ENCODE data around the gene PRR12. TPM values are rescaled to one million over a fixed set of nuclear protein-coding genes. Genes with fewer than 3 reads are reported as not detected.
A peak's percentile ranks its signal among the peaks of the same experiment; 100 is the strongest.

Gene PRR12
- total and polyA plus RNA-seq, 2 donors (not counting 1 experiment from before 2014, with no cell fraction given) = 0.40 to 2.1 TPM

GRCh38 chr19:49669516-49669915 is 78.5 kb downstream of the PRR12 start:
- Histone ChIP-seq H3K4me2 (ENCODE audit: extremely low read depth, insufficient read depth, low read length) (no peak overlapping the region), H3K4me3 (replicated peaks in 1 of 4; ENCODE audit: control extremely low read depth in 1 of 4, insufficient read depth in 1 of 4, low read depth in 3 of 4, low read length in 4 of 4) (no peak overlapping the region), H3K9me3 (ENCODE audit: control insufficient read depth, insufficient read depth, low read depth, low read length) (no peaks in the 10 kb centered on the region), H2AFZ (ENCODE audit: low read length) (no peak overlapping the region), H3K27ac (ENCODE audit: insufficient read depth, low read length) (no peak overlapping the region), H3K36me3 (ENCODE audit: control insufficient read depth, insufficient read depth, low read length) (peaks cover 2% of the 10 kb centered on the region), H4K20me1 (ENCODE audit: control insufficient read depth, extremely low read depth, insufficient read depth, low read length) (no peaks in the 10 kb centered on the region), H3K4me1 (ENCODE audit: control insufficient read depth, extremely low read depth, insufficient read depth, low read length) (peaks cover 7% of the 10 kb centered on the region), H3K79me2 (ENCODE audit: control insufficient read depth, insufficient read depth, low read length) (peaks cover 16% of the 10 kb centered on the region), H3K27me3 (ENCODE audit: control insufficient read depth, insufficient read depth, low read length) (no peaks in the 10 kb centered on the region), H3K9ac (ENCODE audit: insufficient read depth, low read length) (no peak overlapping the region)
- no peak for TF ChIP-seq CTCF (conservative IDR thresholded peaks at IDR 0.05 in 1 of 2, IDR thresholded peaks at IDR 0.05 in 1 of 2; ENCODE audit: low read depth in 1 of 2, low read length in 2 of 2)
- no peak for TF ChIP-seq EZH2 (IDR thresholded peaks at IDR 0.05; ENCODE audit: low read length, missing control alignments)
- DNase-seq (ENCODE audit: low read depth in 2 of 2) = no peak

- Histone ChIP-seq H3K27ac (ENCODE audit: insufficient read depth, low read length) (peak overlapping the region; percentile 38), H2AFZ (ENCODE audit: low read length) (peak overlapping the region; percentile 93), H3K27me3 (ENCODE audit: control insufficient read depth, insufficient read depth, low read length) (no peaks in the 10 kb centered on the region), H3K36me3 (ENCODE audit: control insufficient read depth, insufficient read depth, low read length) (peaks cover 2% of the 10 kb centered on the region), H3K4me1 (ENCODE audit: control insufficient read depth, extremely low read depth, insufficient read depth, low read length) (peaks cover 3% of the 10 kb centered on the region), H3K9ac (ENCODE audit: insufficient read depth, low read length) (no peak overlapping the region), H3K79me2 (ENCODE audit: control insufficient read depth, insufficient read depth, low read length) (peaks cover 2% of the 10 kb centered on the region), H3K4me3 (replicated peaks in 1 of 4; ENCODE audit: control extremely low read depth in 1 of 4, insufficient read depth in 1 of 4, low read depth in 3 of 4, low read length in 4 of 4) (no peak overlapping the region), H3K9me3 (ENCODE audit: control insufficient read depth, insufficient read depth, low read depth, low read length) (no peaks in the 10 kb centered on the region), H3K4me2 (ENCODE audit: extremely low read depth, insufficient read depth, low read length) (peak overlapping the region; percentile 44), H4K20me1 (ENCODE audit: control insufficient read depth, extremely low read depth, insufficient read depth, low read length) (no peaks in the 10 kb centered on the region)
- TF ChIP-seq EZH2 (IDR thresholded peaks at IDR 0.05; ENCODE audit: low read length, missing control alignments) (no peak), CTCF (conservative IDR thresholded peaks at IDR 0.05 in 1 of 2, IDR thresholded peaks at IDR 0.05 in 1 of 2; ENCODE audit: low read depth in 1 of 2, low read length in 2 of 2) (peak; percentile 92 to 98)
- DNase-seq (ENCODE audit: low read depth in 2 of 2) = peak; percentile 52 to 66
Measured at GRCh38 chr19:49672131-49672919, 81.3 kb downstream of the PRR12 start.

Other genes with a start within 250 kb of the PRR12 start
- 19.2 and 24.1 TPM in 2 replicates for gene TEAD2, start 228.8 kb upstream of the PRR12 start, total RNA-seq
- 22.0 and 22.7 TPM in 2 replicates for gene TEAD2, start 228.8 kb upstream of the PRR12 start, polyA plus RNA-seq
- 0.26 TPM in 1 of 2 replicates, not detected in the other for gene DKKL1, start 227.3 kb upstream of the PRR12 start, total RNA-seq
- gene DKKL1, start 227.3 kb upstream of the PRR12 start, polyA plus RNA-seq = 0.15 and 0.19 TPM in 2 replicates
- gene KASH5, start 202.9 kb upstream of the PRR12 start, total RNA-seq = not detected in 2 replicates
- not detected in 2 replicates for gene KASH5, start 202.9 kb upstream of the PRR12 start, polyA plus RNA-seq
- not detected in 2 replicates for gene PTH2, start 167.7 kb upstream of the PRR12 start, total RNA-seq
- gene PTH2, start 167.7 kb upstream of the PRR12 start, polyA plus RNA-seq = not detected in 2 replicates
- not detected in 2 replicates for gene GFY, start 165.8 kb upstream of the PRR12 start, total RNA-seq
- gene GFY, start 165.8 kb upstream of the PRR12 start, polyA plus RNA-seq = not detected in 2 replicates
- 0.33 TPM in 1 of 2 replicates, not detected in the other for gene SLC17A7, start 149.7 kb upstream of the PRR12 start, total RNA-seq
- 0.06 and 0.08 TPM in 2 replicates for gene SLC17A7, start 149.7 kb upstream of the PRR12 start, polyA plus RNA-seq
- 94.5 and 110 TPM in 2 replicates for gene PIH1D1, start 139.4 kb upstream of the PRR12 start, total RNA-seq
- gene PIH1D1, start 139.4 kb upstream of the PRR12 start, polyA plus RNA-seq = 42.5 and 53.8 TPM in 2 replicates
- 13.9 and 24.9 TPM in 2 replicates for gene ALDH16A1, start 138.0 kb upstream of the PRR12 start, total RNA-seq
- gene ALDH16A1, start 138.0 kb upstream of the PRR12 start, polyA plus RNA-seq = 2.4 and 4.3 TPM in 2 replicates
- gene FLT3LG, start 117.0 kb upstream of the PRR12 start, total RNA-seq = 3.3 and 4.5 TPM in 2 replicates
- gene FLT3LG, start 117.0 kb upstream of the PRR12 start, polyA plus RNA-seq = 4.3 and 4.4 TPM in 2 replicates
- gene RPL13A, start 103.6 kb upstream of the PRR12 start, total RNA-seq = 3,385 and 5,250 TPM in 2 replicates
- 1,345 and 1,418 TPM in 2 replicates for gene RPL13A, start 103.6 kb upstream of the PRR12 start, polyA plus RNA-seq
- 2,501 and 4,026 TPM in 2 replicates for gene RPS11, start 94.7 kb upstream of the PRR12 start, total RNA-seq
- gene RPS11, start 94.7 kb upstream of the PRR12 start, polyA plus RNA-seq = 3,448 and 3,634 TPM in 2 replicates
- gene FCGRT, start 78.5 kb upstream of the PRR12 start, total RNA-seq = 59.0 and 90.1 TPM in 2 replicates
- gene FCGRT, start 78.5 kb upstream of the PRR12 start, polyA plus RNA-seq = 30.9 and 31.4 TPM in 2 replicates
- gene RCN3, start 63.2 kb upstream of the PRR12 start, total RNA-seq = 87.8 and 162 TPM in 2 replicates
- 18.8 and 19.8 TPM in 2 replicates for gene RCN3, start 63.2 kb upstream of the PRR12 start, polyA plus RNA-seq
- gene NOSIP, start 10.6 kb upstream of the PRR12 start, total RNA-seq = 67.9 and 72.9 TPM in 2 replicates
- 41.2 and 53.5 TPM in 2 replicates for gene NOSIP, start 10.6 kb upstream of the PRR12 start, polyA plus RNA-seq
- 0.17 and 0.51 TPM in 2 replicates for gene PRRG2, start 9.9 kb upstream of the PRR12 start, total RNA-seq
- gene PRRG2, start 9.9 kb upstream of the PRR12 start, polyA plus RNA-seq = 0.11 TPM in 1 of 2 replicates, not detected in the other
- gene RRAS, start 49.0 kb downstream of the PRR12 start, total RNA-seq = 34.2 and 60.1 TPM in 2 replicates
- 92.6 and 129 TPM in 2 replicates for gene RRAS, start 49.0 kb downstream of the PRR12 start, polyA plus RNA-seq
- 7.4 and 11.9 TPM in 2 replicates for gene SCAF1, start 51.0 kb downstream of the PRR12 start, total RNA-seq
- 8.7 and 15.5 TPM in 2 replicates for gene SCAF1, start 51.0 kb downstream of the PRR12 start, polyA plus RNA-seq
- 55.2 and 61.1 TPM in 2 replicates for gene IRF3, start 74.7 kb downstream of the PRR12 start, total RNA-seq
- 22.0 TPM in 2 replicates for gene IRF3, start 74.7 kb downstream of the PRR12 start, polyA plus RNA-seq
- 2.6 and 4.8 TPM in 2 replicates for gene BCL2L12, start 74.8 kb downstream of the PRR12 start, total RNA-seq
- gene BCL2L12, start 74.8 kb downstream of the PRR12 start, polyA plus RNA-seq = 5.0 and 9.8 TPM in 2 replicates
- gene PRMT1, start 86.1 kb downstream of the PRR12 start, total RNA-seq = 261 and 298 TPM in 2 replicates
- gene PRMT1, start 86.1 kb downstream of the PRR12 start, polyA plus RNA-seq = 184 and 288 TPM in 2 replicates
- gene ADM5, start 98.4 kb downstream of the PRR12 start, total RNA-seq = 0.26 and 0.33 TPM in 2 replicates
- 0.06 and 0.15 TPM in 2 replicates for gene ADM5, start 98.4 kb downstream of the PRR12 start, polyA plus RNA-seq
- gene CPT1C, start 99.9 kb downstream of the PRR12 start, total RNA-seq = 18.0 and 31.2 TPM in 2 replicates
- gene CPT1C, start 99.9 kb downstream of the PRR12 start, polyA plus RNA-seq = 20.0 and 24.0 TPM in 2 replicates
- gene TSKS, start 172.1 kb downstream of the PRR12 start, total RNA-seq = 0.26 TPM in 1 of 2 replicates, not detected in the other
- gene TSKS, start 172.1 kb downstream of the PRR12 start, polyA plus RNA-seq = 0.07 TPM in 1 of 2 replicates, not detected in the other
- gene AP2A1, start 175.8 kb downstream of the PRR12 start, total RNA-seq = 53.4 and 95.0 TPM in 2 replicates
- 64.2 and 75.9 TPM in 2 replicates for gene AP2A1, start 175.8 kb downstream of the PRR12 start, polyA plus RNA-seq
- 32.9 and 34.3 TPM in 2 replicates for gene FUZ, start 222.1 kb downstream of the PRR12 start, total RNA-seq
- gene FUZ, start 222.1 kb downstream of the PRR12 start, polyA plus RNA-seq = 8.4 and 11.4 TPM in 2 replicates
- 10.0 and 11.2 TPM in 2 replicates for gene MED25, start 227.1 kb downstream of the PRR12 start, total RNA-seq
- gene MED25, start 227.1 kb downstream of the PRR12 start, polyA plus RNA-seq = 20.2 and 28.6 TPM in 2 replicates